Inferior parietal cortex (tissue), 1 donor: ENCODE results near the gene ATP2B2.

ENCODE experiments used
- DNase-seq: peaks from one replicate; pipeline ENCODE4 v3.0.0-alpha.2; 2016; ENCODE audit errors: extremely low spot score

The ATP2B2 gene

DNA sequence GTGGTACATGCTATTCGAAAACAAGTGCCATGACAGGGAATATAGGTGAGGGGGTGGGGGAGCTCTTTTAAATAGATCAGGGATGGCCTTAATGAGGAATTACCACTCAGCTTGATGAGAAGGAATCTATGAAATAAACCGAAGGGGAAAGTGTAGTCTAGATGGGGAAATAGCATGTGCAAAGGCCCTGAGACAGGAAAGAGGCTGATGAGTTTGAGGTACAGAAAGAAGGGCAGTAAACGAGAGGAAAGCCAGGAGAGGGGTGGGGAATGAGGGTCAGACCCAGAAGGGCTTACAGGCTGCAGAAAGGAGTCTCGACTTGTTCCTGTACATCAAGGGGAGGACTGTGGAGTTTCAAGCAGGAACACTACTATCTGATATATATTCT, 12.2 kb downstream of the ATP2B2 start:
- DNase-seq = no peak

DNA sequence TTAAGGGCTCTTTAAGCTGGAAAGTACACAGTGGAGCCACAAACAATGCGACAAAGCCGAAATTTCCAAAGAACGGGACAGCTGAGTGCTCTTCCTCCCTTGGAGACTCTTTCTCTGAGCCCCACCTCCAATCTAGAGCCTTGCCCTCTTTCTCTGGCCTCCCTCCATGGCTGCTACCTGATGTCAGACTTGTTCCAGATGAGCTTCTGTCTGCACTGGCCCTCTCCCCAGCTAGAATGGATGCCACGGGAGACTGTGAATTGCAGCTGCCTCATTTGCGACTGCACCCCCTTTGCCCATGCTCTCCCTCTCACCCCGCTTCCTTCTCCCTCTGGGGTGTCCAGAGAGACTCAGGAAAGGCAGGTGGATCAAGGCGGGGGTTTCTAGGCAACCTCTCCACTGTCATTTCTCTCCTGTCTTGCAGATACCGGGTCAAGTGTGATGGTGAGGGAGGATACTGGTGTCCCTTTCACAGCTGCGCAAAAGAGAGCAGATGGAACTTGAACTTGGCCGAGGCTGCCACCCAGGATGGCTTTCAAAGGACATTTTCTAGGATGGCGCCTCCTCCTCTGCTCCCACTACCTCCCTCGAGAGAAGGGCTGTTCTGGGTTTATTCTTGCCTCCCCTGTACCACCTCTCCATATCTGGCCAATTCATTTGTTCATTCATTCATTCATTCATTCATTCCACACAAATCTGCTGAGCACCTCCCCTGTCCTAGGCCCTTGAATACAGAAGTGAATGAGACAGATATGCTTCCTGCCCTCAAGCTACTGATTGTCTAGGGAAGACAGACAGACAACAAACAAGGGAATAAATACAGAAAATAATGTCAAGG, 12.8 kb downstream of the ATP2B2 start:
- no peak for DNase-seq

DNA sequence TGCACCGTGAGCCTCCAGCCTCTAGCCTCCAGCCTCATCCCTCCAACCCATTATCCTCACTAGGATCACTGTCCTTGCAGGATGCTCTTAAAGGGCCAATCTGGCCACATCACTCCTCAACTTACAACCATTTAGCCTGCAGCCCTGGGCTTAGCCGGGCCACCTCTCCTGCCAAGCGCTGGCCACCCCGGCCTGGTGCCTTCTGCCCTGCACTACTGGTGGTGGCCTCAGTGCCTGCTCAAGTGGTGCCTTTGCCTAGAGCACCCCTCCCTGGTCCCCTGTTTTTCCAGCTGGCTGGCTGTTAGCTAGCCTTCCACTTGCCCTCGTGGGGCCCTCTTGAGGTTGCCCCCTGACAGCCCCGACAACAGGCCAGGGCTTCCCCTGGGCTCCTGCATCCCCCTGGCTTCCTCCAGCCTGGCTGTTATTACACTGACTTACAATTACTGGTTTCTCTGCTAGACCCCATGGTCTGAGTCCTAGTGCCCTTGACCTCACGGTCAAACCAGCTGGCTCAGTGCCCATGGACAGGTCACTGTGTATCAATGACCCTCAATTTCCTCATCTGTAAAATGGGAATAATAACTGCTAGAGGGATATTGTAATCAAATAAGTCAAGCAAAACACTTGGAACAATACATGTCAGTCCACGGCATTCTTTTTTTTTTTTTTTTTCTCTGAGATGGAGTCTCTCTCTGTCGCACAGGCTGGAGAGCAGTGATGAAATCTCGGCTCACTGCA, 15.5 kb downstream of the ATP2B2 start:
- DNase-seq = no peak

DNA sequence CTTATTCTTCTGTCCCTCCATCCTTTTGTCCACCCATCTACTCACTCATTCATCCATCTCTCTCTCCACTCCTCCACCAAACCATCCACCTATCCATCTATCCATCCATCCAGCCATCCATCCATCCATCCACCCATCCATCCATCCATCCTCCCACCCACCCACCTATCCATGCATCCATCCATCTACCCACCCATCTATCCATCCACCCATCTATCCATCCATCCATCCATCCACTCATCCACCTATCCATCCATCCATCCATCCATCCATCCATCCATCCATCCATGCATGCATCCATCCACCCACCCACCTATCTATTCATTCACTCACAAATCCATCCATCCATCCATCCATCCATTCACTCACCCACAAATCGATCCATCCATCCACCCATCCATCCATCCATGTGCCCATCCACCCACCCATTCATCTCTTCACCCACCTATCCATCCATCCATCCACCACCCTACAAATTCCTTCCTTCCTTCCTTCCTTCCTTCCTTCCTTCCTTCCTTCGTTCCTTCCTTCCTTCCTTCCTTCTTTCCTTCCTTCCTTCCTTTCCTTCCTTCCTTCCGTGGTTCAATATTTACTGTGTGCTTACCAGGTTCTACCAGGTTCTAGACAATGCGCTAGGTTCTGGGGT, 17.3 kb downstream of the ATP2B2 start:
- no peak for DNase-seq

DNA sequence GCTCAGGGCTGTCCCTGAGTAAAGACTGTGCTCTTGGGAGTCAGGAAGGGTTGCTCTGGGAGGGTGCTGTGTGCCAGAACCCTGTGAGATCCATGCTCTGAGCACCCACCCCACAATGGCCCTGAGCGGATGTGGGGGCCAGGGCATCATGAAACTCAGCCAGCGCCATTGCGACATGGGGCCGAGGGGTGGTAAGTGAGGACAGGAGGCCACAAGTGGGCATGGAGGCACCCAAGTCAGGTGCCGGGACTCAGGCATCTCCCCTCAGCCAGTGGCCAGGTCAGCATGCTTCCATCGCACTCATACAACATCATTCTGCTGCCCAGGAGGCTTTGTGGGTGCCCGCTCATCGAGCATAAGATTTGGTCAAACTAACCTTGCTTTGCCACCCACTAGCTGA, 19.6 kb downstream of the ATP2B2 start:
- DNase-seq = no peak

GRCh38 chr3:10485380-10485779, 20.0 kb downstream of the ATP2B2 start:
- DNase-seq = no peak

GRCh38 chr3:10484709-10485108, 20.7 kb downstream of the ATP2B2 start:
- no peak for DNase-seq

- DNase-seq = no peak
These were observed 21.6 kb downstream of the ATP2B2 start for GRCh38 chr3:10483686-10484345.

GRCh38 chr3:10483364-10483675, 22.1 kb downstream of the ATP2B2 start:
- DNase-seq = no peak

GRCh38 chr3:10482631-10483363, 22.6 kb downstream of the ATP2B2 start:
- DNase-seq = no peak

DNA sequence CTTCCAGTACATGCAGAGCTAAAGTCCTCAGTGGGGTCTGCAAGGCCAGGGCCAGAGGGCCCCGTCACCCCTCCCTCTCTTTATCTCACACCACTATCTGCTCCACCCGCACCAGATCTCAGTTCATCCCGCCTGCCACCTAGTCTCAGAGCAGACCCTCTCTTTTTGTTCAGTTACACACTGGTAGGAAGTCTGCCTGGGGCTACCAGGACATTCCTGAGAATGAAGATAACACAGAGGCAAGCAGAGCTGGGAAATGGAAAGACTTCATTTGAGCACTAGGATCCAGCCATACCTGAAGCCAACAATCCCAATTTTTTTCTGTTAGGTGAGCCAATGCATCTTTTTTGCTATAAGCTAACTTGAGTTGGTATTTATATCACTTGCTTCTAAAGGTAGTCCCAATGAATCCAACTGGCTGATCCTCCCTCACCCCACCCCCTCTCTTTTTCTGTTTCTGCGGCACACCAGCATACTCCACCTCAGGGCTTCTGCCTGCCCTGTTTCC, 24.5 kb downstream of the ATP2B2 start:
- no peak for DNase-seq

DNA sequence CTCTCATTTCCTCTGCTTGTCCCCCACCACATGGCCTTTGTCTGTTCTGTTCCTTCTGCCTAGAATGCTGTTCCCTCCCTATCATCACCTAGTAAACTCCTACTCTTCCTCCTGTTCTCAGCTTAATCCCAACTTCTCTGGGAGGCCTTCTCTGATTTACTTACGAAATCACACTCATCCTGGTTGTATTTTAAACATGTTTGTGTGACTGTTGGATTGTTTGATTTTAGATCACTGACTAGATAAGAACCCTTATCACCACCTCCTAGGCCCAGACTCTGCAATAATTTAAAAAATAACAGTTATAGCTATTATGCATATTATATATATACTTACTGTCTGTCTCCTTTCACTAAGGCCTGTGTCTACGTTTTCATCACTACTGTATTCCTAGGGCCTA, 26.1 kb downstream of the ATP2B2 start:
- no peak for DNase-seq

DNA sequence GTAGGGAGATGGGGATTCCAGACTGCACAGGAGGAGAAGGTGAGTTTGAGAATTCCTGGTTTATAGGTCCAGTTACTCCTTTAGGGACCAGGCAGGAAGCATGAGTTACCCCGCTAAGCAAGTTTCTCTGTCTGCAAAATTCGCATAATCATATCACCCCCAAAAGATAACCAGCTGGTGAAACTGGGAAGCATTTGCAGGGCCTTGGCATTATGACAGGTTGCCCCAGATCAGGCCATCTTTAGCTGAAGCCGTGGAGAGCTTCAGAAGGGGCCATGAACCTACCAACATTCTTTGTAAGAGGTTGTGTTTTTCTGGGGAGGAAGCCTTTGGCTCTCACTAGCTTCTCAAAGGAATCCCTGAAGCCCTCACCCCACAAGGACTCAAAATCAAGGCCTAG, 29.4 kb downstream of the ATP2B2 start:
- DNase-seq = no peak

DNA sequence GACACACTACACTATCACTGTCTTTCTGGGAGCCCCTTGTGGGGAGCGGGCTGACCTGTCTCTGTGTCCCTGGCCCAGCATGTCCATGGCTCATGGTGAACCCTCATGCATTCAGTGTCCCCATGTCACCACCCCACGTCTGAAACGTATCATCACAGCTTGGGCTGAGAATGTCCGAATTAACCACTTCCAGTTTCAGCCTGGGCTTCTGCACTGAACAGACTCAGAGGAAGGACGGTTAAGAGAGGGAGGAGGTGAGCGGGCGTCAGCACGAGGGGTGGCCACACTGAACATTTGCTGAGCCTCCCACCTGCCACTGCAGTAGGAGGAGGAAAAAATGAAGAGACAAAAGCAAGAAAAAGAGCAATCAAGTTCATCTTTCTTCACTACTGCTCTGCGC, 30.5 kb downstream of the ATP2B2 start:
- DNase-seq = no peak

DNA sequence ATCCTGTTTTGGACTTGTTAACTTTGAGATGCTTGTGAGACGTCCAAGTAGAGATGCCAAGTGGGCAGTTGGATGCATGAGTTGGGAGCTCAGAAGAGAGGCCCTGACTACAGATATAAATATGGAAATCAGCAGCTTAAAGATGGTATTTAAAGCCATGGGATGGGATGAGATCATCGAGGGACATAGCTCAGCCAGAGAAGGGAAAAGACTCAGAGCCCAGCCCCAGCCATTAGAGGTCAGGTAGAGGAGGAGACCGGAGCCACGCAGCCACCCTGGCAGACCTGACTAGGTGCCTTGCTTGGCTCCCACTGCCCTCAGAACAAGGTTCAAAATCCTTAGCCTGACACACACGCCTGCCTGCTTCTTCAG, 31.1 kb downstream of the ATP2B2 start:
- peak; percentile 61 for DNase-seq

- DNase-seq = no peak
These were observed 31.7 kb downstream of the ATP2B2 start for GRCh38 chr3:10473581-10474274.

GRCh38 chr3:10472877-10473440, 32.4 kb downstream of the ATP2B2 start:
- DNase-seq = no peak

- no peak for DNase-seq
These were observed 34.2 kb downstream of the ATP2B2 start for GRCh38 chr3:10471054-10471688.

DNA sequence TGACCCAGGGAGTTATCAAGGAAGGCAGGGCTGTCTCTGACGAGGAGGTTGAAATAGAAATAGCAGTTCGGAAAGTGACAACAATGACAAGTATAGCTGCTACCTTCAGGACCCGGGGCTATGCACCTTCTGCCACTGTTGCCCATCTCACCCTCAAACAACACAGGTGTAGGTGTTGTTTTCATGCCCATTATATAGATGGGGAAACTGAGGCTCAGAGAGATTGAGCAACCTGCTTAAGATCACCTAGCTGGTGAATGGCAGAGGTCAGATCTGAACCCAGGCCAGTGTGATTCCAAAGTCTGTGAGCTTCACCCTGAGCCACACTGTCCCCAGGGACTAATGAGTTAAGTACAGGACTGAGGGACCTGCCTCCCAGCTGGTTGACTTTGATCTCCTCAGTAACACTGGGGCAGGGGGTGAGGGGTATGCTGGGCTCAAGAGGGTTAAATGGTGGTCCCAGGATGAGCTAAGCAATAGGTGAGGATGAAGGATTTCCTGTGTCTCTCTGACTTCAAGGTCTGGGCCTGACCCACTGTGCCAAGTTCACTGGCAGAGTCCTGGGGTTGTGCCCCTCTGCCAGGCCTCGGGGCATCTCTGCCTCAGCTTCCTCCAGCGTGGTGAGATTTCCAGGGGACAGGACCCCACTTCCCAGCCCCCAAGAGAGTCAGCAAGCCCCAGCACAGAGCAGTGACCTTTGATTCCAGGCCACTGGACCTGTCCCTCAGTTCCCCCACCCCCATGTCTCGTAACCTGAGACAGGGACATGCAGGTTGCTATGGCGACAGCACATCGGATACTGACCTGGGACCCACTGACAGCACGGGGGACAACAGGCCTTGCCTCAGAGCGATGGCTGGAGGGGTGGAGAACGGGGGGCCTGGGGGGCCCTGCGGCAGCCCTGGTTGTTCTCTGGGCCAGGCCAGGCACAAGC, 35.0 kb downstream of the ATP2B2 start:
- DNase-seq = no peak
